ENCODE data around the gene MRPS2.
"Not testable (repeated sequence)": the region's sequence is repeated elsewhere in the genome, so short reads cannot be mapped to it uniquely, and the experiment has no call there.

Gene MRPS2

DNA sequence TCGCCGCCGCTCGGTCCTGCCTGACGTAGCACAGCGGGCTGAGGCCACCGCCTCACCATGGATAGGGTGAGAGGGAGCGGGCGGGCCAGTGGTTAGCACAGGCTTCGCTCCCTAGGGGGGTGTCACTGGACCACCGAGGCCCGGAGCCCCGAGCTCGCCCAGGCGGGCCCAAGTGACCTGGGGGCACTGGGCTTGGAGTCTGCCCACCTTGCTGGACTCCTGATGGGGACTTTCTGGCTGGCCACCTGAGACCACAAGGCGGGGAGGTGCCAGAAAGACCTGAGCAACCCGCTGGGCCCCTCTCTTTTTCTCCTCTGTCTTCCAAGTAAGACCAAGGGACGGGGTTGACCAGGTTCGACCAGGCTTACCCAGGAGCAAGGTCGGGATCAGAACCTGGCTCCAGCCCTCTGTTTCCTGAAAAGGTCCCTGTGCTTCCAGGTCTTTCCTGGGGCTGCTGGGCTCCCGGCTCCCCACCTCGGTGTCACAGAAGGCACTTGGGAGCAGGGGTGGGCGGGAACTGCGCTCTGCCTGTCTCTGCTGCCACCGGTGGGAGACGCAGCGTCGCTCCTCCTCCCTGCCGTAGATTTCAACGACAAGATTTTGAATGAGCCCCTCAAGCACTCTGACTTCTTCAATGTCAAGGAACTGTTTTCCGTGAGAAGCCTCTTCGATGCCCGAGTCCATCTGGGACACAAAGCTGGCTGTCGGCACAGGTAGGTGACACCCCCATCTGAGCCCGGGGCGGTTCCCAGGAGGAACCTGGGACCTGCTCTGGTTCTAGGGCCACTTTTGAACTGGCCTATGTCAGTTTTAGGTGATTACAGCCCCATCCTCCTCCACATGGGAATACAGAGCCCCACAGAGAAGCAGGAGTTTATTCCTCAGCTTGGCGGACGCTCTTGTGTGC, 1.0 kb downstream of the MRPS2 start:
- no peak for DNase-seq (ENCODE audit: low read depth)

DNA sequence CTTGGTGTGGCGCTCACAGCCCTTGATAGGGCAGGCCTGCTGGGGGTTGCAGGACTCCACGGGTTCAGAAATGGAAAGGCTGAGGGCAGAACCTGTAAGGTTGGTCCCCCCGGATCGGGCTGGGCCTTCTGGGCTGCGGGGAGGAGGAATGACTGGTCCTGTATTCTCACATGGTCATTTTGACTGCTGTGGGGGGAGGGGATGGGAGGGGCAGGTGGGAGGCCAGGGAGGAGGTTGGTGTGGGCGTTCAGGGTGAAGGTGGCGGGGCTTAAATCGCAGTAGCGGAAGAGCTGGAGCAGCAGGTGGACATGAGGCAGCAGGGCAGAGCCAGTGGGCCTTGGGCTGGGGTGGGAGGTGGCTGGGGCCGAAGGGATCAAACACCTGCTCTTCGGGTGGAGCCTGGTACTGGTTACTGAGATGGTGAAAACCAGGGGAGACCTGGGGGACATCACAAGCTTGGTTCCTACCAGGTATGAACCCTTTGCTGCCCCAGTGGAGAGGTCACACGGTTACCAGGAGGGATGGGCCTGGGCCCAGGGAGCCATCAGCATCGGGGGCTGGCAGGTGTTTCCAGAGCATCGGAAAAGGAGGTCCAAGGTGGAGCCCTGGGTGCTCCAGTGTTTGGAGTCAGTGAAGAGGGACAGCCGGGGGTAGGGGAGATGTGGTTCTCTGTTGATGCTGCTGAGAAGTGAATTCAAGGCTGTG, 1.8 kb downstream of the MRPS2 start:
- DNase-seq (ENCODE audit: low read depth), result no peak

GRCh38 chr9:135502873-135503321, 2.4 kb downstream of the MRPS2 start:
- DNase-seq (ENCODE audit: low read depth), result no peak

GRCh38 chr9:135503371-135504261, 3.1 kb downstream of the MRPS2 start:
- no peak for DNase-seq (ENCODE audit: low read depth)

DNA sequence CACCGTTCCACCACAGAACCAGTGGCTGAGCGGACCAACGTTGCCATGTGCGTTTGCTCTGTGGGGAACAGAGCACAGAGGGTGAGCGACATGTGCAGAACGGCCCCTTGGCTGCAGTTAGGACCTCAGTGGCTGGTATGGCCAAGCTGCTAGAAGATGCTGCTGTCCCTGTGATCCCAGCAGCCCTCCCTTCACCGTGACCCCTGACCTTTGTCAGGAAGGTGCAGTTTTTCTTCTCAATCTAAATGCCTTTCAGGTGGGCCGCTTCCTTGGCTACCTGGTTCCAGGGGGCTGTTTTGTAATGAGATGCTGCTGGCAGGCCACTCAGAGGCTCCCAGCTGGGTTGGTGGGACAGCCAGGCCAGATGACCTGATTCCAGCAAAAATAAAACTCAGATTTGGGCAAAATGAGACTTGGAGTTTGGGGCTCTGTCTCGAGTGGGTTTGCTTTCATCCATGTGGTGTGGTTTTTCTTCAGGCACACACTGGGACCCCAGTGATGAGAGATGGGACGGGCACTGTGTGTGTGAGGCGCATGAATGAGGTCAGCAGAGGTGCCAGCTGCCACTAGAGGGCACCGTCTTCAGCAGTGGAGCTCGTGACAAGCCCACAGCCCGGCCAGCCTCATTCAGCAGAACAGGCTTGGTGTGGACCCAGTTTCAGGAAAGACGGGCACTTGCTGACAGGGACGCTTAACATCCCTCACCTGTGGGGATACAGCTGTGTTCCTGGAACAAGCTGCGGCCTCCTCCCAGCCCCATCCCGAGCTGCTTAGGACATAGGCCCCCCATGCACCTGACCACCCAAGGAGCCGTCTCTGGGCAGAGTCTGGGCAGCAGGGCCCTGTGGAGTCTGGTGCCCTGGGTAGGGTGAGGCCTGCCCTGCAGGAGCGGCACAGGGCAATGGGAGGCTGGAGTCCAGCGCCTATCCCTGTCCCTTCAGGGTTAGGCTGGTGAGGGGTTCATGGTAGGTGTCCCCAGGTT, 4.1 kb downstream of the MRPS2 start:
- no peak for DNase-seq (ENCODE audit: low read depth)

DNA sequence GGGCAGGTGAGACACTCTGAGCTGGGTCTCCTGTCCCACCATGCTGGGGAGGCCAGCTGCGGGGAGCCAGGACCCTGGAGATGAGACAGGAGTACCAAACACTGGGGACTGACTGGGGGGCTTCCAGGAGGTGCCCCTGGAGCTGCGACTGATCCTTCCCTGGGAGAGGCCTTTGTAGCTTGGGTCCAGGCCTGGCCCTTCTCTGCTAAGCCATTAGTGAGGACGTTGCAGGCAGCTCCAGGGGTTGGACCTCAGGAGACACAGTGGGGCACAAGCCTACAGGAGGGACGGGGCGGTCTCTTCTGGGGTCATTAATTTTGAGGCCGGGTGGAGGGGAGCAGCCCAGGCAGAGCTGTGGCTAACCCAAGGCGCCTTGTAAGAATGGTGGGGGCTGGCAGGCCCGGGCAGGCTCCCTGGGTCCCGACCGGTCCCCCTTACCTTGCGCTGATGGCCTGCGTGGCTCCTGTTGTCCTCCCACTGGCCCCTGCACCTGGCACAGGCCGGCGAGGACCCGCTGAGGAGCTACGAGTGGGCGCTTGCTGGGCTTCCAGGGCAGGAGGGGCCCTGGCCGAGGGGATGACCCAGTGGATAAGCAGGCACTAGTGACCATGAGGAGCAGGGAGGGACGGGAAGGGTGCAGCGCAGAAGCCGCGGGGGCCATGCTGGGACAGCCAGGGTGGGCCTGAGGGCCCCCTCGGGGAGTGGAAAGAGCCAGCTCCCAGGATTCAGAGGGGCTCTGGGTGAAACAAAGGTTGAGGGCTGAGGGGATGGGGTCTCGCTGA, 5.1 kb downstream of the MRPS2 start:
- DNase-seq (ENCODE audit: low read depth), result no peak

DNA sequence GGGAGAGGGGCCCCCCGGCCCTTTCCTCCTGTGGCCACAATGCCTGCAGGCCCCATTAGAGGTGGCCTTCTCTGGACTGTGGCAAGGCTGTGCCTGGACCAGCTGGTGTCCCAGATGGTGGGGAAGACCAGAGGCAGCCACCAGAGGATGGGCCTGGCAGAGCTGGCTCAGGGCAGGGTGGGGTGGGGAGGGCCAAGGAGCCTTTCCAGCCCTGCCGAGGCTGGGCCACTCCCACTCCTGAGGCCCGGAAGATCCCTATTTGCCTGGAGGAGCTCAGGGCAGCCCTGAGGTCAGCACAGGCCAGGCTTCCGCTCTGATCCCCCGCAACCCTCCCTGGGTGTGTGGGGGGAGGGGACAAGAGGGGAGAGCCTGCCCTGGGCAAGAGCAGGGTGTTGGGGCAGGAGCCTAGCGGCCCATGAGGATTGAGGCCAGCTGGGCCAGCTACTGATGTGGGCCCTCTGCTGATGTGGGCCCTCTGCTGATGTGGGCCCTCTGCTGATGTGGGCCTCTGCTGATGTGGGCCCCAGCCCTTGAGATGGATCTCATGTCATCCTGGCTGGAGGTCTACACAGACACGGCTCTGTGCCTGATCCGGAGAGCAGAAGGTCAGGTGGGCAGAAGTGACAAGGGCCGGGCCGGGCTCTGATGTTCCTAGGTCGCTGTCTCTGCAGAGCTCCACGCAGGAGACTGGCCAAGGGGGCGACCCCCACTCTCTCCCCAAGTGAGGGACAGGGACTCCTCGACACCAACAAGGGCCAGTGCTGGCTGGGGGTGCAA, 6.0 kb downstream of the MRPS2 start:
- DNase-seq (ENCODE audit: low read depth), result no peak

GRCh38 chr9:135507104-135508035, 6.9 kb downstream of the MRPS2 start:
- DNase-seq (ENCODE audit: low read depth), result no peak

DNA sequence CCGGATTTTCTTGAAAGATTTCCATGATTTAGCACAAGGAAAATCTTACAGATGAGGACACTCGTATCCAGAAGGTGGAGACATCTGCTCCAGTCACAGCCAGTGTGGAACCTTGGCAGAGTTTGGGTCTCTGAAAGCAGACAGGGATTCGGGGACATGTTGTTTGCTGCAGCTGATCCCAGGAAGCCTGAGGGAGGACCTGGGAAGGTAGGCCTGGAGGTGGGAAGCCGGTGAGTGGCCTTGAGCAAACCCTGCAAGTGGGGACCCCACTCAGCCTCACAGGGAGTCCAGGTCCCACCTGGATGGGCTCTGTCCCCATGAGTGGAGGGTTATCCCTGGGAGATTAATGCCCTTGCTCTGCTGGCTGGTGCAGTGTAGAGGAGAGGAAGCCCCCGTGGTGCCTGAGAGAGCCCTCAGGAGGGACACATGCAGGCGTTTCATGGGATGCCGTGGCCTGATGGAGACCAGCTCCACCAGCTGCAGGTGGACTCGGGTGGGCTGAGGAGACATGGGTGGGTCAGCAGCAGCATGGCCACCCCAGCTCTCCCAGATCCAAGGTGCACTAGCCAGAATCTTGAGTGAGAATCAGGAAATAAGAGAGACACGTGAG, 7.8 kb downstream of the MRPS2 start:
- DNase-seq (ENCODE audit: low read depth), result no peak

DNA sequence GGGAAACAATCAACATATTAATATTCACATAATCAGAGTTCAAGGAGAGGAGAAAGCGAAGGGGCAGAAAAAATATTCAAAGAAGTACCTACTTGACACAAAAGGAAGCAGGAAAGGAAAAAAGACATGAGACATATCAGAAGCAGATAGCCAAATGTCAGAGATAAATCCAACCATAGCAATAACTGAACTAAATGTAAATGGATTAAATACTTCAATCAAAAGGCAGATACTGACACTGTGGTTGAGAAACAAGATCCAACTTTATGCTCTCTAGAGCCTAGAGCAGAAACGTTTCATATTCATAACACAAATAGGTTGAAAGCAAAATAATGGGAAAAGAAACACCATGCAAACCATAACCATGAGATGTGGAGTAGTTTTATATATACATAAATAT, 9.0 kb downstream of the MRPS2 start:
- DNase-seq (ENCODE audit: low read depth), result no peak

DNA sequence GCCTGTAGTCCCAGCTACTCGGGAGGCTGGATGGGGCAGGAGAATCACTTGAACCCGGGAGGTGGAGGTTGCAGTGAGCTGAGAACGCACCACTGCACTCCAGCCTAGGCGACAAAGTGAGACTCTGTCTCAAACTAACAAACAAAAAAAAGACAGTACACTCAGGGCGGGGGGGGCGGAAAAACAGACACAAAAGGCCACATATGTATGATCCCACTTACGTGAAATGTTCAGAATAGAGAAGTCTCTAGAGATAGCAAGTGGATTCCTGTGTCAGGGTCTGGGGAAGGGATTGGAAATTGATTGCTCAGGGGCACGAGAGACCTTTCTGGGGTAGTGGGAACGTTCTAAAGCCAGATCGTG, 11.7 kb downstream of the MRPS2 start:
- DNase-seq (ENCODE audit: low read depth), result no peak

GRCh38 chr9:135512904-135513303, 12.4 kb downstream of the MRPS2 start:
- no peak for DNase-seq (ENCODE audit: low read depth)

GRCh38 chr9:135513351-135513846, 12.9 kb downstream of the MRPS2 start:
- no peak for DNase-seq (ENCODE audit: low read depth)

- DNase-seq (ENCODE audit: low read depth), result not testable (repeated sequence)
Measured at GRCh38 chr9:135513906-135514305, 13.4 kb downstream of the MRPS2 start.

- DNase-seq (ENCODE audit: low read depth), result no peak
Measured at GRCh38 chr9:135514342-135515082, 14.0 kb downstream of the MRPS2 start.

GRCh38 chr9:135515083-135515951, 14.8 kb downstream of the MRPS2 start:
- DNase-seq (ENCODE audit: low read depth), result no peak

Measured in non-pigmented ciliary epithelial cell (primary cell).